DND-41 (cell line): Measurements from ENCODE around the gene HMSD.

Source experiments
- EZH2 ChIP-seq: IDR thresholded peaks from 3 replicates; pipeline ENCODE4 v1.6.1; 2012; ENCODE audit warnings: borderline replicate concordance, low read depth, mild to moderate bottlenecking, moderate library complexity, low read length, inconsistent platforms; ENCODE audit not compliant: severe bottlenecking
- TF ChIP-seq, protein P1 (sequence below): IDR thresholded peaks from 2 replicates; pipeline ENCODE4 v1.5.1; 2012; ENCODE audit warnings: borderline replicate concordance, low read length, moderate library complexity, mild to moderate bottlenecking; ENCODE audit not compliant: poor library complexity, severe bottlenecking; ENCODE audit errors: extremely low read depth

DNA sequence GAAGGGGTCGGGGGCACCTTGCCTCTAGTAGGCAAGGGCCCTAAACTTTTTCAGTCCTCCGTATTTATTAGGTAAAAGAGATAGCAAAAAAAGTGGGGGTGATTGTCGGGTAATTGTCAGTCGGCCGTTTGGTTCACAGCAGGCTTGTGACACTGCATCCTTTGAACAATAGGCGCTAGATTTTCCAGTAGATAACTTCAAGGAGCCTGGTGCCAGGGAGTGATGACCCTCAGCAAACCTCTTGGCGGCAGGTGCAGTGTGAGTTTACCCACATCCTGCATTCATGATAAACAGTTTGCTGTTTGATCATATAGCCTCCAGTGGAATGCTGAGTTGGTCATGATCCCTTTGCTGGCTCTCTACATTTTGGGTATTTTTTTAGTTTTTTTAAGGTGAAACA is 43.6 kb downstream of the HMSD start:
- TF ChIP-seq, protein P1, sequence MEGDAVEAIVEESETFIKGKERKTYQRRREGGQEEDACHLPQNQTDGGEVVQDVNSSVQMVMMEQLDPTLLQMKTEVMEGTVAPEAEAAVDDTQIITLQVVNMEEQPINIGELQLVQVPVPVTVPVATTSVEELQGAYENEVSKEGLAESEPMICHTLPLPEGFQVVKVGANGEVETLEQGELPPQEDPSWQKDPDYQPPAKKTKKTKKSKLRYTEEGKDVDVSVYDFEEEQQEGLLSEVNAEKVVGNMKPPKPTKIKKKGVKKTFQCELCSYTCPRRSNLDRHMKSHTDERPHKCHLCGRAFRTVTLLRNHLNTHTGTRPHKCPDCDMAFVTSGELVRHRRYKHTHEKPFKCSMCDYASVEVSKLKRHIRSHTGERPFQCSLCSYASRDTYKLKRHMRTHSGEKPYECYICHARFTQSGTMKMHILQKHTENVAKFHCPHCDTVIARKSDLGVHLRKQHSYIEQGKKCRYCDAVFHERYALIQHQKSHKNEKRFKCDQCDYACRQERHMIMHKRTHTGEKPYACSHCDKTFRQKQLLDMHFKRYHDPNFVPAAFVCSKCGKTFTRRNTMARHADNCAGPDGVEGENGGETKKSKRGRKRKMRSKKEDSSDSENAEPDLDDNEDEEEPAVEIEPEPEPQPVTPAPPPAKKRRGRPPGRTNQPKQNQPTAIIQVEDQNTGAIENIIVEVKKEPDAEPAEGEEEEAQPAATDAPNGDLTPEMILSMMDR: no peak
- TF ChIP-seq EZH2: no peak
